ENCODE measurements around the gene LRRFIP1. TPM values are rescaled to one million over a fixed set of nuclear protein-coding genes. Genes with fewer than 3 reads are reported as not detected.

Gene LRRFIP1
- total and polyA plus RNA-seq, 2 of the 13 experiments (the other 11 are each of a cell fraction or from before 2014, with no cell fraction given) = 15.9 to 40.5 TPM

DNA sequence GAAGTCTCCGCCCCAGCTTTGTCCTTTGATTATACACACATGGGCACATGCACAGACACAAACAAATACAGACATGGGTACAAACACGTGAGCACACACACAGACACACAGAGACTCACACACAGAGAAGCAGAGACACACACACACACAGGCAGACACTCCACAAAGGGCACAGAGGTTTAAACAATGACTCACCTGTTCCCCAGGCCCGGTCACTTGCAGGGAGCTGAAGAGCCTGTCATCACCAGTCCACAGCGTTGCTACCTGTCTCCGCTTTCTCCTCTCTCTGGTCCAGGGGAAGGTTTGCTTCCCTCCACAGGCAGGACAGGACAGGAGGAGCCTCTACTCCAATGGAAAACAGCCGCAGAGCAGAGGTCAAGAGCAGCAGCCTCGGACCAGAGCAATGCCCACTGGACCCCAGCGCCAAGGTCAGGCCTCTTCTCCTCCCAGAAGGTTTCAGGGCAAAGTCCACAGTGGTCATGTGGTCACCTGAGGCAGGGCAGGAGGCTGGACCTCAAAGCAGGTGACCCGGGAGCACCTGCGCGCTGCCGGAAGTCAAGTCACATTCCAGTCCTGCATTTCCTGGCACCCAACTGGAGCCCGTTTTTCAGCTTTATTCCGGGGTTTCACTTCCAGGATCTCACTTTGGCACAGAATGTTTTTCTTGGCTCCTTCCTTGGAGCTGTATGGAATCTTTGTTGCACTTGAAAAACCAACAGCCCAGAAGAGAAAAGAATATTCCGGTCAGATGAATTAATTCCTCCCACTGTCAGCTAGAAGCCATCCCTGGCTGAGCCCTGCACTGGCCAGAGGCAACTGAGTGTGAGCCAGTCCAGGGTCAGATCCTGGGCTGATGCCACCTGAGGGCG, 36.9 kb upstream of the LRRFIP1 start, which contains the start of gene RAB17 (continued):
- TF ChIP-seq, protein P1, sequence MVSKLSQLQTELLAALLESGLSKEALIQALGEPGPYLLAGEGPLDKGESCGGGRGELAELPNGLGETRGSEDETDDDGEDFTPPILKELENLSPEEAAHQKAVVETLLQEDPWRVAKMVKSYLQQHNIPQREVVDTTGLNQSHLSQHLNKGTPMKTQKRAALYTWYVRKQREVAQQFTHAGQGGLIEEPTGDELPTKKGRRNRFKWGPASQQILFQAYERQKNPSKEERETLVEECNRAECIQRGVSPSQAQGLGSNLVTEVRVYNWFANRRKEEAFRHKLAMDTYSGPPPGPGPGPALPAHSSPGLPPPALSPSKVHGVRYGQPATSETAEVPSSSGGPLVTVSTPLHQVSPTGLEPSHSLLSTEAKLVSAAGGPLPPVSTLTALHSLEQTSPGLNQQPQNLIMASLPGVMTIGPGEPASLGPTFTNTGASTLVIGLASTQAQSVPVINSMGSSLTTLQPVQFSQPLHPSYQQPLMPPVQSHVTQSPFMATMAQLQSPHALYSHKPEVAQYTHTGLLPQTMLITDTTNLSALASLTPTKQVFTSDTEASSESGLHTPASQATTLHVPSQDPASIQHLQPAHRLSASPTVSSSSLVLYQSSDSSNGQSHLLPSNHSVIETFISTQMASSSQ (IDR thresholded peaks at IDR 0.05; ENCODE audit: low read depth) = 0 out of 2 replicates have a peak, but pooled peaks have one; percentile 25
- TF ChIP-seq, protein P1 (CRISPR knock-in tag; IDR thresholded peaks at IDR 0.05; ENCODE audit: borderline replicate concordance) = no peak
- TF ChIP-seq SIN3B (IDR thresholded peaks at IDR 0.05; ENCODE audit: low read length) = no peak
- TF ChIP-seq ZNF550 (CRISPR knock-in tag; IDR thresholded peaks at IDR 0.05; ENCODE audit: borderline replicate concordance) = peak; percentile 76
- TF ChIP-seq THAP7 (CRISPR knock-in tag; IDR thresholded peaks at IDR 0.05) = peak; percentile 64; the same call in 1 of the 2 replicates
- TF ChIP-seq ZNF441 (CRISPR knock-in tag; IDR thresholded peaks at IDR 0.05; ENCODE audit: borderline replicate concordance) = peak; percentile 77; the same call in 1 of the 2 replicates
- peak; percentile 19; the same call in 1 of the 2 replicates for TF ChIP-seq XBP1 (CRISPR knock-in tag; IDR thresholded peaks at IDR 0.05)
- TF ChIP-seq RBFOX2 (IDR thresholded peaks at IDR 0.05; ENCODE audit: low read depth, low read length) = peak; percentile 64
- peak; percentile 22; the same call in 1 of the 2 replicates for TF ChIP-seq ZFY (CRISPR knock-in tag; IDR thresholded peaks at IDR 0.05)
- TF ChIP-seq PRPF4 (IDR thresholded peaks at IDR 0.05; ENCODE audit: low read depth, low read length, poor library complexity, severe bottlenecking) = no peak
- no peak for TF ChIP-seq EEA1 (CRISPR knock-in tag; IDR thresholded peaks at IDR 0.05; ENCODE audit: borderline replicate concordance)
- peak; percentile 67 for TF ChIP-seq CCDC6 (CRISPR knock-in tag; IDR thresholded peaks at IDR 0.05)
- TF ChIP-seq ZNF296 (CRISPR knock-in tag; conservative IDR thresholded peaks at IDR 0.05) = peak; percentile 91; the same call in 1 of the 2 replicates
- no peak for TF ChIP-seq HOXA9 (CRISPR knock-in tag; IDR thresholded peaks at IDR 0.05; ENCODE audit: borderline replicate concordance)
- TF ChIP-seq, protein P2, sequence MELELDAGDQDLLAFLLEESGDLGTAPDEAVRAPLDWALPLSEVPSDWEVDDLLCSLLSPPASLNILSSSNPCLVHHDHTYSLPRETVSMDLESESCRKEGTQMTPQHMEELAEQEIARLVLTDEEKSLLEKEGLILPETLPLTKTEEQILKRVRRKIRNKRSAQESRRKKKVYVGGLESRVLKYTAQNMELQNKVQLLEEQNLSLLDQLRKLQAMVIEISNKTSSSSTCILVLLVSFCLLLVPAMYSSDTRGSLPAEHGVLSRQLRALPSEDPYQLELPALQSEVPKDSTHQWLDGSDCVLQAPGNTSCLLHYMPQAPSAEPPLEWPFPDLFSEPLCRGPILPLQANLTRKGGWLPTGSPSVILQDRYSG (CRISPR knock-in tag; IDR thresholded peaks at IDR 0.05) = 0 out of 2 replicates have a peak, but pooled peaks have one; percentile 28
- no peak for TF ChIP-seq ZFP36L2 (CRISPR knock-in tag; IDR thresholded peaks at IDR 0.05)
- TF ChIP-seq ZNF224 (CRISPR knock-in tag; IDR thresholded peaks at IDR 0.05) = no peak
- TF ChIP-seq BRD4 (CRISPR knock-in tag; IDR thresholded peaks at IDR 0.05) = no peak; the same call in 1 of the 2 replicates
- TF ChIP-seq TGIF2 (CRISPR knock-in tag; IDR thresholded peaks at IDR 0.05) = peak; percentile 90
- peak; percentile 82 for TF ChIP-seq ZNF18 (CRISPR knock-in tag; IDR thresholded peaks at IDR 0.05; ENCODE audit: insufficient replicate concordance)
- TF ChIP-seq ZBTB7A (CRISPR knock-in tag; IDR thresholded peaks at IDR 0.05) = no peak
- TF ChIP-seq ZNF567 (CRISPR knock-in tag; IDR thresholded peaks at IDR 0.05; ENCODE audit: borderline replicate concordance) = 0 out of 2 replicates have a peak, but pooled peaks have one; percentile 64

Data from HepG2 (cell line).